ENCODE results near the gene BRICD5.
A peak's percentile ranks its signal among the peaks of the same experiment; 100 is the strongest.

Gene BRICD5

GRCh38 chr16:2208308-2208707, 2.4 kb downstream of the BRICD5 start:
- H3K27ac ChIP-seq, result peak overlapping the region; percentile 85
- TF ChIP-seq ZFX (IDR thresholded peaks at IDR 0.05; ENCODE audit: borderline replicate concordance) (no peak), CTCF (IDR thresholded peaks at IDR 0.05) (no peak)

- TF ChIP-seq ZFX (IDR thresholded peaks at IDR 0.05; ENCODE audit: borderline replicate concordance) (no peak), CTCF (IDR thresholded peaks at IDR 0.05) (no peak)
- H3K27ac ChIP-seq, result peak overlapping the region; percentile 85; the same call in 1 of the 2 replicates
Measured at GRCh38 chr16:2207872-2208271, 2.8 kb downstream of the BRICD5 start.

- TF ChIP-seq CTCF (IDR thresholded peaks at IDR 0.05) (no peak), ZFX (IDR thresholded peaks at IDR 0.05; ENCODE audit: borderline replicate concordance) (no peak)
- H3K27ac ChIP-seq, result peak overlapping the region; percentile 85
Measured at GRCh38 chr16:2206780-2207433, 3.8 kb downstream of the BRICD5 start.

- H3K27ac ChIP-seq, result peak overlapping the region; percentile 85
- TF ChIP-seq CTCF (IDR thresholded peaks at IDR 0.05) (no peak), ZFX (IDR thresholded peaks at IDR 0.05; ENCODE audit: borderline replicate concordance) (no peak)
Measured at GRCh38 chr16:2206420-2206779, 4.3 kb downstream of the BRICD5 start.

GRCh38 chr16:2205967-2206313, 4.7 kb downstream of the BRICD5 start:
- H3K27ac ChIP-seq, result peak overlapping the region; percentile 85
- no peak for TF ChIP-seq ZFX (IDR thresholded peaks at IDR 0.05; ENCODE audit: borderline replicate concordance)
- no peak for TF ChIP-seq CTCF (IDR thresholded peaks at IDR 0.05)

GRCh38 chr16:2205104-2205966, 5.3 kb downstream of the BRICD5 start, which contains the start of gene MLST8:
Gene MLST8 (plus strand): TSS chr16:2205454. CDS start chr16:2206086, 632 bp downstream.
- TF ChIP-seq ZFX (IDR thresholded peaks at IDR 0.05; ENCODE audit: borderline replicate concordance) (no peak), CTCF (IDR thresholded peaks at IDR 0.05) (0 out of 2 replicates have a peak, but pooled peaks have one; percentile 22)
- H3K27ac ChIP-seq, result peak within 1 kb of the TSS; percentile 85
